IMR-90 (cell line): Measurements from ENCODE around the gene ZBTB9.

Source experiments
- POLR2A ChIP-seq: IDR thresholded peaks from 2 replicates; pipeline ENCODE4 v1.6.1; 2012; ENCODE audit warnings: mild to moderate bottlenecking, low read depth, low read length
- TF ChIP-seq, protein P1 (sequence below): conservative IDR thresholded peaks from 2 replicates; pipeline ENCODE4 v1.5.1; 2012; ENCODE audit warnings: mild to moderate bottlenecking, low read depth, low read length, improper control_type of control experiment

DNA sequence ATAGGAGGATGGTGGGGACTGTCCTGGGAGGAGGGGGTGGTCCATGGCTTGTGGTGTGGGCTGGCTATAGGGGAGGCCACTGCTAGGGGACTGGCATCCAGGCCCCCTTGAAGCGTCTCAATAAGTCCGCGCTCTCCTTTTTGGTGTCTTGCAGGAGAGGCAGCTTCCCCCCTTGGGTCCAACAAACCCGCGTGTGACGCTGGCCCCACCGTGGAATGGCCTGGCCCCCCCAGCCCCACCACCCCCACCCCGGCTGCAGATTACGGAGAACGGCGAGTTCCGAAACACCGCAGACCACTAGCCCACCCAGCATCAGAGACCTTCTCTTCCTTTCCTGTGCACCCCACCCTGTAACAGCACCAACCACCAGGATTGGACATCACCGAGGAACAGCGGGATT lies 2.8 kb upstream of the ZBTB9 start:
- TF ChIP-seq, protein P1, sequence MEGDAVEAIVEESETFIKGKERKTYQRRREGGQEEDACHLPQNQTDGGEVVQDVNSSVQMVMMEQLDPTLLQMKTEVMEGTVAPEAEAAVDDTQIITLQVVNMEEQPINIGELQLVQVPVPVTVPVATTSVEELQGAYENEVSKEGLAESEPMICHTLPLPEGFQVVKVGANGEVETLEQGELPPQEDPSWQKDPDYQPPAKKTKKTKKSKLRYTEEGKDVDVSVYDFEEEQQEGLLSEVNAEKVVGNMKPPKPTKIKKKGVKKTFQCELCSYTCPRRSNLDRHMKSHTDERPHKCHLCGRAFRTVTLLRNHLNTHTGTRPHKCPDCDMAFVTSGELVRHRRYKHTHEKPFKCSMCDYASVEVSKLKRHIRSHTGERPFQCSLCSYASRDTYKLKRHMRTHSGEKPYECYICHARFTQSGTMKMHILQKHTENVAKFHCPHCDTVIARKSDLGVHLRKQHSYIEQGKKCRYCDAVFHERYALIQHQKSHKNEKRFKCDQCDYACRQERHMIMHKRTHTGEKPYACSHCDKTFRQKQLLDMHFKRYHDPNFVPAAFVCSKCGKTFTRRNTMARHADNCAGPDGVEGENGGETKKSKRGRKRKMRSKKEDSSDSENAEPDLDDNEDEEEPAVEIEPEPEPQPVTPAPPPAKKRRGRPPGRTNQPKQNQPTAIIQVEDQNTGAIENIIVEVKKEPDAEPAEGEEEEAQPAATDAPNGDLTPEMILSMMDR: no peak
- TF ChIP-seq POLR2A: no peak
